Smooth muscle cell of the pulmonary artery (primary cell): ENCODE data around the gene SRRM2. TPM values are rescaled to one million over a fixed set of nuclear protein-coding genes. Genes with fewer than 3 reads are reported as not detected.

Experiments used
- total RNA-seq: library from RNA; depleted of rRNA; stranded (reverse); fragments of >200 nt; gene quantifications from 2 replicates; pipeline ENCODE4 v1.2.3, GENCODE V29; 2014

The SRRM2 gene
- 108 and 123 TPM in 2 replicates for total RNA-seq

GRCh38 chr16:2752035-2752849, at the start of gene SRRM2:
Gene SRRM2, plus strand, starts transcription at chr16:2752638. Its CDS starts 3,727 bp downstream, at chr16:2756365.

GRCh38 chr16:2720064-2720457, 32.4 kb upstream of the SRRM2 start, which contains the start of gene PRSS27:
Gene PRSS27, minus strand, starts transcription at chr16:2720224. Its CDS starts 64 bp downstream, at chr16:2720160.

GRCh38 chr16:2777231-2777902, 24.9 kb downstream of the SRRM2 start, which contains the start of gene ELOB:
Gene ELOB, minus strand, starts transcription at chr16:2777280. Its CDS starts 41 bp downstream, at chr16:2777239.

GRCh38 chr16:2787406-2787805, 35.0 kb downstream of the SRRM2 start, which contains the start of gene PRSS33:
Gene PRSS33, minus strand, starts transcription at chr16:2787560. Its CDS starts 1,013 bp downstream, at chr16:2786547.

GRCh38 chr16:2816751-2817339, 64.4 kb downstream of the SRRM2 start, which contains the start of gene PRSS21:
Gene PRSS21, plus strand, starts transcription at chr16:2817237. Its CDS starts 32 bp downstream, at chr16:2817269.

Other genes with a start within 250 kb of the SRRM2 start
- 19.5 and 34.5 TPM in 2 replicates for gene ATP6V0C, start 238.7 kb upstream of the SRRM2 start, total RNA-seq
- gene AMDHD2, start 232.3 kb upstream of the SRRM2 start, total RNA-seq, result 35.8 and 73.4 TPM in 2 replicates
- not detected in 2 replicates for gene CEMP1, start 221.2 kb upstream of the SRRM2 start, total RNA-seq
- 28.9 and 30.2 TPM in 2 replicates for gene PDPK1, start 214.6 kb upstream of the SRRM2 start, total RNA-seq
- gene KCTD5, start 70.1 kb upstream of the SRRM2 start, total RNA-seq, result 20.3 and 25.3 TPM in 2 replicates
- gene PRSS27, start 32.4 kb upstream of the SRRM2 start, total RNA-seq, result 0.69 and 0.72 TPM in 2 replicates
- gene ELOB, start 24.6 kb downstream of the SRRM2 start, total RNA-seq, result 186 and 207 TPM in 2 replicates
- gene PRSS33, start 34.9 kb downstream of the SRRM2 start, total RNA-seq, result not detected in 2 replicates
- gene PRSS41, start 45.8 kb downstream of the SRRM2 start, total RNA-seq, result not detected in 2 replicates
- 0.23 TPM in 1 of 2 replicates, not detected in the other for gene PRSS21, start 64.6 kb downstream of the SRRM2 start, total RNA-seq
- gene ZG16B, start 77.7 kb downstream of the SRRM2 start, total RNA-seq, result 0.13 TPM in 1 of 2 replicates, not detected in the other
- gene PRSS22, start 105.5 kb downstream of the SRRM2 start, total RNA-seq, result not detected in 2 replicates
- gene FLYWCH2, start 130.6 kb downstream of the SRRM2 start, total RNA-seq, result 42.1 and 44.4 TPM in 2 replicates
- 36.4 and 89.1 TPM in 2 replicates for gene FLYWCH1, start 159.3 kb downstream of the SRRM2 start, total RNA-seq
- gene KREMEN2, start 211.6 kb downstream of the SRRM2 start, total RNA-seq, result not detected in 2 replicates
- 3.3 and 3.4 TPM in 2 replicates for gene PAQR4, start 216.7 kb downstream of the SRRM2 start, total RNA-seq
- gene PKMYT1, start 227.8 kb downstream of the SRRM2 start, total RNA-seq, result 2.0 and 2.5 TPM in 2 replicates